ENCODE results near the gene NUAK1. TPM values are rescaled to one million over a fixed set of nuclear protein-coding genes. Genes with fewer than 3 reads are reported as not detected.
"Not testable (repeated sequence)": the region's sequence is repeated elsewhere in the genome, so short reads cannot be mapped to it uniquely, and the experiment has no call there.

Gene NUAK1
- total RNA-seq, 1 experiment from 2014 or later: not detected

DNA sequence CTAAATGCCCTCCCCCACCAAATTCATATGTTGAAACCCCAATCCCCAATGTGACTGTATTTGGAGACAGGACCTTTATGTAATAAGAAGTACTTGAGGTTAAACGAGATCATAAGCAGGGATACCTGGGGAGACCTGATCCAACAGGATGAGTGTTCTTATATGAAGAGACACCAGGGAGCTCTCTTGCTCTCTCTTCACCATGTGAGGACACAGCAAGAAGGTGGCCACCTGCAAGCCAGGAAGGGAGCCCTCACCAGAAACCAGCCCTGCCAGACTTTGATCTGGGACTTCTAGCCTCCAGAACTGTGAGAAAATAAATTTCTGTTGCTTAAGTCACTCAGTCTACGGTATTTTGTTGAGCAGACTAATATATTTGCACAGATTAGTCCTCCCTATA is 113.6 kb downstream of the NUAK1 start:
- Histone ChIP-seq H3K36me3 (ENCODE audit: insufficient read depth, low read length) (no peaks in the 10 kb centered on the region), H3K4me3 (ENCODE audit: low read length) (no peak overlapping the region), H3K9me3 (ENCODE audit: low read length) (no peaks in the 10 kb centered on the region), H4K20me1 (ENCODE audit: insufficient read depth, low read depth, low read length) (no peaks in the 10 kb centered on the region), H3K4me1 (ENCODE audit: low read length) (no peaks in the 10 kb centered on the region), H3K9ac (ENCODE audit: low read length) (no peak overlapping the region), H3K4me2 (ENCODE audit: low read depth, low read length, poor library complexity, severe bottlenecking) (no peak overlapping the region), H2AFZ (ENCODE audit: low read length) (no peak overlapping the region), H3K27me3 (ENCODE audit: low read length) (peaks cover 3% of the 10 kb centered on the region; the same call in 1 of the 2 replicates), H3K9me2 (replicated peaks; ENCODE audit: insufficient read depth, low read length) (no peaks in the 10 kb centered on the region), H3K27ac (ENCODE audit: low read length) (no peak overlapping the region), H3K79me2 (ENCODE audit: low read length) (no peaks in the 10 kb centered on the region)
- no peak for DNase-seq

DNA sequence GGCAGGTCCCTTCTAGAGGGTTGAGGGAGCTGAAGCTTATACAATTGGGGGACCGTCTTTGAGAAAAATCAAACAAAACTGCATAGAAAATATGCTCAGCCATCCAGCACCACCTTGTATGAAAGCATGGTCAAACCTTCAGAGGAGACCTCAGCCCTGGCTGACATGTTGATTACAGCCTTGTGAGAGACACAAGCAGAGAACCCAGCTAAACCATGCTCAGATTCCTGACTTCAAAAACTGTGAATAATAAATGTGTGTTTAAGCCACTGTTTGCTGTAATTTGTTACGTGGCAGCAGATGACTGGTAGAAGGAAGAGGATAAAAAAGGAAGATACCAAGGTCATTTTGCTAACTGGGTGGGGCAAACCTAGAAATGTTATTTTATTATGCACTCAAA is 115.7 kb downstream of the NUAK1 start:
- H3K27me3 ChIP-seq (ENCODE audit: low read length): peaks cover 3% of the 10 kb centered on the region; the same call in 1 of the 2 replicates
- DNase-seq: no peak
- H3K4me2 ChIP-seq (ENCODE audit: low read depth, low read length, poor library complexity, severe bottlenecking): no peak overlapping the region
- H3K27ac ChIP-seq (ENCODE audit: low read length): no peak overlapping the region
- no peaks in the 10 kb centered on the region for H3K36me3 ChIP-seq (ENCODE audit: insufficient read depth, low read length)
- no peaks in the 10 kb centered on the region for H3K79me2 ChIP-seq (ENCODE audit: low read length)
- H2AFZ ChIP-seq (ENCODE audit: low read length): no peak overlapping the region
- no peaks in the 10 kb centered on the region for H3K9me2 ChIP-seq (replicated peaks; ENCODE audit: insufficient read depth, low read length)
- H3K9me3 ChIP-seq (ENCODE audit: low read length): no peaks in the 10 kb centered on the region
- no peak overlapping the region for H3K9ac ChIP-seq (ENCODE audit: low read length)
- no peak overlapping the region for H3K4me3 ChIP-seq (ENCODE audit: low read length)
- no peaks in the 10 kb centered on the region for H4K20me1 ChIP-seq (ENCODE audit: insufficient read depth, low read depth, low read length)
- H3K4me1 ChIP-seq (ENCODE audit: low read length): no peaks in the 10 kb centered on the region

DNA sequence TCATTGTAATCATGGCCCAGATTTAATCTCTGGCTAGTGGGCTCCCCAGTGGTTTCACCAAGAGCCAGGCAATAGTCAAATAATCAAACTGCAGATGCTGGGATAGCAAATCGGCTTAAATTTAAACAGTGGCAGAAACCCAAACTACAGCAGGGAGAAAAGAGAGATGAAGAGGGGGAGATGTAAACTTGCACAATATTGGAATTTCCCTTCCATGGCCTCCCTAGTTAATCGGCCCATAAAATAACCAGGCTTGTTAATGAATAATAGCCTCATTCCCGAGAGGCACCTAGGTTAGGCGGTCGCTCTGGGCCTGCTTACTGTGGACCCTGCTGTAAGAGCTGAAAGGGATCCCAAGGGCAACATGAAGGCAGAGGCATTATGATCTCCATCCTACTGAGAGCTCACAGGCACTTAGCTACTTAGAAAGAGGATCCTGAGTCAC is 116.2 kb downstream of the NUAK1 start:
- Histone ChIP-seq H3K4me2 (ENCODE audit: low read depth, low read length, poor library complexity, severe bottlenecking) (no peak overlapping the region), H3K4me1 (ENCODE audit: low read length) (no peaks in the 10 kb centered on the region), H3K9me2 (replicated peaks; ENCODE audit: insufficient read depth, low read length) (no peaks in the 10 kb centered on the region), H3K4me3 (ENCODE audit: low read length) (no peak overlapping the region), H3K79me2 (ENCODE audit: low read length) (no peaks in the 10 kb centered on the region), H2AFZ (ENCODE audit: low read length) (no peak overlapping the region), H3K9ac (ENCODE audit: low read length) (no peak overlapping the region), H4K20me1 (ENCODE audit: insufficient read depth, low read depth, low read length) (no peaks in the 10 kb centered on the region), H3K27me3 (ENCODE audit: low read length) (peaks cover 3% of the 10 kb centered on the region; the same call in 1 of the 2 replicates), H3K27ac (ENCODE audit: low read length) (no peak overlapping the region), H3K9me3 (ENCODE audit: low read length) (no peaks in the 10 kb centered on the region), H3K36me3 (ENCODE audit: insufficient read depth, low read length) (no peaks in the 10 kb centered on the region)
- DNase-seq: no peak

DNA sequence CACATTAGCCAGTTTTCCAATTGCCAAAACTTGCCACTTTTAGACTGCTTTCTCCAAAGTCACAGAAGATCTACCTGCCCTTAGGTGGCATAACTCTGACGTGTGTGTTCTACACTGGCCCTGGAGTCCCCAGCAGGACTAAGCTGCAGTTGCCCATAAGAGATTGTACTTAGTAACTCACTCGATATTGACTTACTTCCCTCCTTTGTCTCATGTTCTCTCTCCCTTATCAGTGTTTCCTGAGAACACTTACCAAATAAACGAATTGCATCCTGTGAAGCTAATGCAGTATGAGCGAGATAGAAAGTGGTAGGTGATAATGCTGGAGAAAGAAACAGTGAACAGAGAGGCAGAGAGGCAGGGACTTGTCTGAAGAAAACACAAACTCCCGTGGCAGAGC is 117.2 kb downstream of the NUAK1 start:
- Histone ChIP-seq H3K4me2 (ENCODE audit: low read depth, low read length, poor library complexity, severe bottlenecking) (no peak overlapping the region), H3K27ac (ENCODE audit: low read length) (no peak overlapping the region), H3K9me2 (replicated peaks; ENCODE audit: insufficient read depth, low read length) (no peaks in the 10 kb centered on the region), H2AFZ (ENCODE audit: low read length) (no peak overlapping the region), H3K79me2 (ENCODE audit: low read length) (no peaks in the 10 kb centered on the region), H3K36me3 (ENCODE audit: insufficient read depth, low read length) (no peaks in the 10 kb centered on the region), H4K20me1 (ENCODE audit: insufficient read depth, low read depth, low read length) (no peaks in the 10 kb centered on the region), H3K4me1 (ENCODE audit: low read length) (no peaks in the 10 kb centered on the region), H3K27me3 (ENCODE audit: low read length) (peaks cover 3% of the 10 kb centered on the region; the same call in 1 of the 2 replicates), H3K9ac (ENCODE audit: low read length) (no peak overlapping the region), H3K4me3 (ENCODE audit: low read length) (no peak overlapping the region), H3K9me3 (ENCODE audit: low read length) (no peaks in the 10 kb centered on the region)
- no peak for DNase-seq

DNA sequence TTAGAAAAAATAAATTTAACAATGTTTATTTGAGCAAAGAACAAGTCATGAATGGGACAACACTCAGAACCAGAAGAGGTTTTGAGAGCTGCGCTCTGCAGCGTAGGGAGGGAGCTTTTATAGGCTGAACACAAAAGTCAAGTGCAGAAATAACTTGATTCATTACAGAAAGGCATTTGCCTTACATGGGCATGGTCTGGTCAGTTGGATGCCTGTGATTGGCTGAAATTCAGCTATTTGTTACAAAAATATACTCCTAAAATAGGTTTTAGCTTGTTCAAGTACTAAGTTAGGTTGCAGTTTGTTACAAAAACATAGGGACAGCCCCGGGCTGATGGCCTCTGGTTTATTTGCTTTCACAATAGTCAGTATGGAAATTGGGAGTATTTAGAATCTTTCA is 118.0 kb downstream of the NUAK1 start:
- Histone ChIP-seq H3K36me3 (ENCODE audit: insufficient read depth, low read length) (no peaks in the 10 kb centered on the region), H3K79me2 (ENCODE audit: low read length) (no peaks in the 10 kb centered on the region), H2AFZ (ENCODE audit: low read length) (no peak overlapping the region), H4K20me1 (ENCODE audit: insufficient read depth, low read depth, low read length) (no peaks in the 10 kb centered on the region), H3K9ac (ENCODE audit: low read length) (no peak overlapping the region), H3K9me2 (replicated peaks; ENCODE audit: insufficient read depth, low read length) (no peaks in the 10 kb centered on the region), H3K9me3 (ENCODE audit: low read length) (no peaks in the 10 kb centered on the region), H3K4me1 (ENCODE audit: low read length) (no peaks in the 10 kb centered on the region), H3K4me2 (ENCODE audit: low read depth, low read length, poor library complexity, severe bottlenecking) (no peak overlapping the region), H3K27me3 (ENCODE audit: low read length) (peaks cover 3% of the 10 kb centered on the region; the same call in 1 of the 2 replicates), H3K4me3 (ENCODE audit: low read length) (no peak overlapping the region), H3K27ac (ENCODE audit: low read length) (no peak overlapping the region)
- no peak for DNase-seq

DNA sequence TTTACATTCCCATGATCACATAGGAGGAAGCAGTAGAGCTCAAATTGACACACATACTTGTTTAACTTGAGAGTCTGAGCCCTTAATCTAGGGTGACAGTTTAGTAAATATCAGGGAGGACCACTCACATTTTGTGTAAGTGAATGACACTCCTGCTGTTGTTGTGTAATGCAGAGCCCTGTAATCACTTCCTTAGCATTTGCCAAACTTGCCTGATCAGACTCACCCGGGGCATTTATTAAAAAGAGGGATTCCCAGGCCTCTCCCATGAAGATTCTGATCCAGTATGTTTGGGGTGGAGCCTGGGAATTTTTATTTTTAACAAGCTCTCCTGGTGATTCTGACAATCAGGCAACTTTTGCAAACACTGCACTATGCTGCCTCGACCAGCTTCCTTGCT is 119.6 kb downstream of the NUAK1 start:
- H2AFZ ChIP-seq (ENCODE audit: low read length): no peak overlapping the region
- H3K4me3 ChIP-seq (ENCODE audit: low read length): no peak overlapping the region
- H3K4me1 ChIP-seq (ENCODE audit: low read length): no peaks in the 10 kb centered on the region
- no peaks in the 10 kb centered on the region for H3K9me3 ChIP-seq (ENCODE audit: low read length)
- DNase-seq: no peak
- H3K27ac ChIP-seq (ENCODE audit: low read length): no peak overlapping the region
- H3K4me2 ChIP-seq (ENCODE audit: low read depth, low read length, poor library complexity, severe bottlenecking): no peak overlapping the region
- H4K20me1 ChIP-seq (ENCODE audit: insufficient read depth, low read depth, low read length): no peaks in the 10 kb centered on the region
- no peak overlapping the region for H3K9ac ChIP-seq (ENCODE audit: low read length)
- peaks cover 3% of the 10 kb centered on the region; the same call in 1 of the 2 replicates for H3K27me3 ChIP-seq (ENCODE audit: low read length)
- no peaks in the 10 kb centered on the region for H3K79me2 ChIP-seq (ENCODE audit: low read length)
- H3K9me2 ChIP-seq (replicated peaks; ENCODE audit: insufficient read depth, low read length): no peaks in the 10 kb centered on the region
- H3K36me3 ChIP-seq (ENCODE audit: insufficient read depth, low read length): no peaks in the 10 kb centered on the region

DNA sequence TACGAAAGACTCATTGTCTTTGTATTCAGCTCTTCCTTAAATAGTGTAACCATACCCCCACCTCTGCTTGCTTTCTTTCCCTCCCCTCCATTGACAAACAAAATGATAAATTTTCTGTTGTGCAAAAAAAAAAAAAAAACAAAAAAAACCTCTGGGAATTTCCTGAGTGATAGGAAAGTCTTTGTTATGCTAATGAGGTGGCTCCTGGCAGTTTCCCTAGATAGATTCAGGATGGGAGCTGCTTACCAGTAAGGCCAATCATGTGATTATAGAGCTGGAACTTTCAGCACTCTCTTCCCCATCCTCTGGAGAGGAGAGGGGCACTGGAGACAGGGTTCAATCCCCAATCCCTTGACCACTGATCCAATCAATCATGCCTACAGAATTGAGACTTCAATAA is 120.5 kb downstream of the NUAK1 start:
- H3K9me2 ChIP-seq (replicated peaks; ENCODE audit: insufficient read depth, low read length): no peaks in the 10 kb centered on the region
- no peaks in the 10 kb centered on the region for H4K20me1 ChIP-seq (ENCODE audit: insufficient read depth, low read depth, low read length)
- no peak overlapping the region for H3K4me2 ChIP-seq (ENCODE audit: low read depth, low read length, poor library complexity, severe bottlenecking)
- H3K4me1 ChIP-seq (ENCODE audit: low read length): no peaks in the 10 kb centered on the region
- no peaks in the 10 kb centered on the region for H3K36me3 ChIP-seq (ENCODE audit: insufficient read depth, low read length)
- H3K9ac ChIP-seq (ENCODE audit: low read length): no peak overlapping the region
- DNase-seq: no peak
- no peak overlapping the region for H3K27ac ChIP-seq (ENCODE audit: low read length)
- no peak overlapping the region for H2AFZ ChIP-seq (ENCODE audit: low read length)
- H3K79me2 ChIP-seq (ENCODE audit: low read length): no peaks in the 10 kb centered on the region
- H3K4me3 ChIP-seq (ENCODE audit: low read length): no peak overlapping the region
- H3K9me3 ChIP-seq (ENCODE audit: low read length): no peaks in the 10 kb centered on the region
- H3K27me3 ChIP-seq (ENCODE audit: low read length): peaks cover 3% of the 10 kb centered on the region; the same call in 1 of the 2 replicates

DNA sequence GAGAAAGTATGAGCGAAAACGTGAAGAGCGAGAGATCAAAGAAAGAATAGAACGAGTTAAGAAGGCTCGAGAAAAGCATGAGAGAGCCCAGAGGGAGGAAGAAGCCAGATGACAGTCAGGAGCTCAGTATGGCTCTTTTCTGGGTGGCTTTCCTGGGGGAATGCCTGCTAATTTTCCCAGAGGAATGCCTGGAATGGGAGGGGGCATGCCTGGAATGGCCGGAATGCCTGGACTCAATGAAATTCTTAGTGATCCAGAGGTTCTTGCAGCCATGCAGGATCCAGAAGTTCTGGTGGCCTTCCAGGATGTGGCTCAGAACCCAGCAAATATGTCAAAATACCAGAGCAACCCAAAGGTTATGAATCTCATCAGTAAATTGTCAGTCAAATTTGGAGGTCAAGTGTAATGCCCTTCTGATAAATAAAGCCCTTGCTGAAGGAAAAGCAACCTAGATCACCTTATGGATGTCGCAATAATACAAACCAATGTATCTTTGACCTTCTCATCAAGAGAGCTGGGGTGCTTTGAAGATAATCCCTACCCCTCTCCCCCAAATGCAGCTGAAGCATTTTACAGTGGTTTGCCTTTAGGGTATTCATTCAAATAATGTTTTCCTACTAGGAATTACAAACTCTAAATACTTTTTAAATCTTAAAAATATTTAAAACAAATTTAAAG is 122.0 kb downstream of the NUAK1 start:
- H3K4me1 ChIP-seq (ENCODE audit: low read length): not testable (repeated sequence)

More for the DNA sequence above, 122.0 kb downstream of the NUAK1 start:
- not testable (repeated sequence) for H4K20me1 ChIP-seq (ENCODE audit: insufficient read depth, low read depth, low read length); H3K9ac ChIP-seq (ENCODE audit: low read length); H3K9me3 ChIP-seq (ENCODE audit: low read length); H3K4me2 ChIP-seq (ENCODE audit: low read depth, low read length, poor library complexity, severe bottlenecking); H3K4me3 ChIP-seq (ENCODE audit: low read length); H3K36me3 ChIP-seq (ENCODE audit: insufficient read depth, low read length); H3K27ac ChIP-seq (ENCODE audit: low read length); H3K79me2 ChIP-seq (ENCODE audit: low read length); H3K9me2 ChIP-seq (replicated peaks; ENCODE audit: insufficient read depth, low read length); H3K27me3 ChIP-seq (ENCODE audit: low read length); DNase-seq; H2AFZ ChIP-seq (ENCODE audit: low read length)

All from Karpas-422 (cell line).